GM12873 (cell line): ENCODE measurements around the gene OOSP1.

Experiments
- CTCF ChIP-seq: IDR thresholded peaks from 2 replicates; pipeline ENCODE4 v1.5.1; 2012; ENCODE audit warnings: low read depth, mild to moderate bottlenecking, moderate library complexity, low read length, control low read depth; ENCODE audit not compliant: insufficient read depth; ENCODE audit errors: missing control alignments

The OOSP1 gene

GRCh38 chr11:59941091-59941490, 2.9 kb downstream of the OOSP1 start:
- TF ChIP-seq CTCF = no peak

GRCh38 chr11:59943997-59944714, 5.9 kb downstream of the OOSP1 start:
- TF ChIP-seq CTCF = no peak

- no peak for TF ChIP-seq CTCF
These were observed 6.5 kb downstream of the OOSP1 start for GRCh38 chr11:59944720-59945119.

- TF ChIP-seq CTCF = no peak
These were observed 15.4 kb downstream of the OOSP1 start for GRCh38 chr11:59953463-59954218.

- TF ChIP-seq CTCF = no peak
These were observed 16.1 kb downstream of the OOSP1 start for GRCh38 chr11:59954219-59954847.

GRCh38 chr11:59957094-59957493, 18.9 kb downstream of the OOSP1 start:
- no peak for TF ChIP-seq CTCF
